Measurements from ENCODE around the gene CACNA1B.
"Not testable (repeated sequence)": the region's sequence is repeated elsewhere in the genome, so short reads cannot be mapped to it uniquely, and the experiment has no call there.

Gene CACNA1B

GRCh38 chr9:138147556-138147955 is 270.0 kb downstream of the CACNA1B start:
- DNase-seq (ENCODE audit: extremely low read depth, low read depth); H3K4me3 ChIP-seq (replicated peaks; ENCODE audit: low read depth, low read length): not testable (repeated sequence)
- peak; percentile 15 for TF ChIP-seq CTCF (IDR thresholded peaks at IDR 0.05; ENCODE audit: low read depth, low read length, missing control alignments)

GRCh38 chr9:138149672-138150656 is 272.4 kb downstream of the CACNA1B start:
- not testable (repeated sequence) for DNase-seq (ENCODE audit: extremely low read depth, low read depth)
- TF ChIP-seq CTCF (IDR thresholded peaks at IDR 0.05; ENCODE audit: low read depth, low read length, missing control alignments) = peak; percentile 43
- peak overlapping the region; percentile 36 for H3K4me3 ChIP-seq (replicated peaks; ENCODE audit: low read depth, low read length)

GRCh38 chr9:138155788-138156187 is 278.2 kb downstream of the CACNA1B start:
- H3K4me3 ChIP-seq (replicated peaks; ENCODE audit: low read depth, low read length); DNase-seq (ENCODE audit: extremely low read depth, low read depth): not testable (repeated sequence)

- not testable (repeated sequence) for H3K4me3 ChIP-seq (replicated peaks; ENCODE audit: low read depth, low read length); DNase-seq (ENCODE audit: extremely low read depth, low read depth)
Measured at GRCh38 chr9:138166793-138167192, 289.2 kb downstream of the CACNA1B start.
